HEK293 (cell line): Measurements from ENCODE around the gene SLC5A12.

ENCODE experiments used
- CTCF ChIA-PET: fragments of 350-600 bp; formaldehyde crosslinking; extraction: SDS; loops from one replicate; lab custom pipeline; 2021; ENCODE audit warnings: antibody characterized with exemption; lab: Yijun Ruan, JAX
- POLR2A ChIA-PET: fragments of 300-600 bp; formaldehyde crosslinking; extraction: SDS; loops from one replicate; lab custom pipeline; 2020; ENCODE audit warnings: antibody characterized with exemption, inconsistent platforms; lab: Yijun Ruan, JAX
- H3K27ac ChIP-seq: fragments of 200-500 bp; sonication (Bioruptor generic); 2 replicates; pipeline ENCODE4 v1.5.1; 2014; ENCODE audit warnings: low read depth, low read length, control low read depth, inconsistent platforms; ENCODE audit errors: extremely low read depth
- H3K36me3 ChIP-seq, 2 experiments: fragments of 200-500 bp in 1 of 2; sonication (Bioruptor generic) in 1 of 2; 1 replicate in 1 of 2; 2 replicates in 1 of 2; pipeline ENCODE4 v1.5.1; 2014 to 2017; ENCODE audit warnings: inconsistent platforms in 2 of 2, low read length in 2 of 2; ENCODE audit not compliant: control insufficient read depth in 2 of 2, insufficient read depth in 1 of 2
- H3K4me1 ChIP-seq: fragments of 200-500 bp; sonication (Bioruptor generic); 2 replicates; pipeline ENCODE4 v1.5.1; 2014; ENCODE audit warnings: mild to moderate bottlenecking, low read length, inconsistent platforms; ENCODE audit not compliant: control insufficient read depth, insufficient read depth
- H3K4me3 ChIP-seq: 2 replicates; pipeline ENCODE4 v1.5.1; 2011; ENCODE audit warnings: low read depth, mild to moderate bottlenecking, control low read depth, low read length, moderate library complexity
- H3K9me3 ChIP-seq: fragments of 200-500 bp; sonication (Bioruptor generic); 2 replicates; pipeline ENCODE4 v1.5.1; 2014; ENCODE audit warnings: low read depth, low read length, inconsistent platforms; ENCODE audit not compliant: control insufficient read depth, insufficient read depth
- GLI2 ChIP-seq: fragments of 450-650 bp; formaldehyde crosslinking; IDR thresholded peaks from 2 replicates; pipeline ENCODE4; 2017; ENCODE audit warnings: missing biosample characterization, missing genetic modification characterization, low read depth, borderline replicate concordance
- HOXD13 ChIP-seq: sonication (generic); formaldehyde crosslinking; IDR thresholded peaks from 2 replicates; pipeline ENCODE4 v1.8.0; 2022; ENCODE audit warnings: missing genetic modification reagents, borderline replicate concordance
- INSM2 ChIP-seq: fragments of 450-650 bp; formaldehyde crosslinking; IDR thresholded peaks from 2 replicates; pipeline ENCODE4 v1.5.1; 2016; ENCODE audit warnings: missing biosample characterization, missing genetic modification characterization
- KLF8 ChIP-seq: fragments of 450-650 bp; formaldehyde crosslinking; IDR thresholded peaks from 2 replicates; pipeline ENCODE4 v1.5.1; 2016; ENCODE audit warnings: missing biosample characterization, missing genetic modification characterization
- OSR2 ChIP-seq: fragments of 450-650 bp; formaldehyde crosslinking; IDR thresholded peaks from 2 replicates; pipeline ENCODE4 v1.5.1; 2016; ENCODE audit warnings: missing biosample characterization, missing genetic modification characterization
- RBAK ChIP-seq: fragments of 450-650 bp; formaldehyde crosslinking; IDR thresholded peaks from 2 replicates; pipeline ENCODE4 v1.5.1; 2016; ENCODE audit warnings: missing biosample characterization, missing genetic modification characterization
- ZNF184 ChIP-seq: fragments of 450-650 bp; IDR thresholded peaks from 2 replicates; pipeline ENCODE4 v1.5.1; 2018; ENCODE audit warnings: missing biosample characterization, mild to moderate bottlenecking, missing genetic modification characterization
- ZNF23 ChIP-seq: fragments of 450-650 bp; formaldehyde crosslinking; IDR thresholded peaks from 2 replicates; pipeline ENCODE4 v1.5.1; 2016; ENCODE audit warnings: missing biosample characterization, missing genetic modification characterization, borderline replicate concordance
- ZNF350 ChIP-seq: fragments of 450-650 bp; formaldehyde crosslinking; IDR thresholded peaks from 2 replicates; pipeline ENCODE4 v1.5.0; 2017; ENCODE audit warnings: missing biosample characterization, mild to moderate bottlenecking, missing genetic modification characterization
- ZNF354C ChIP-seq: fragments of 450-650 bp; formaldehyde crosslinking; IDR thresholded peaks from 2 replicates; pipeline ENCODE4 v1.5.1; 2016; ENCODE audit warnings: missing biosample characterization, missing genetic modification characterization, low read depth, borderline replicate concordance
- ZNF391 ChIP-seq: fragments of 450-650 bp; formaldehyde crosslinking; IDR thresholded peaks from 2 replicates; pipeline ENCODE4 v1.5.1; 2016; ENCODE audit warnings: low read depth, missing biosample characterization, missing genetic modification characterization, borderline replicate concordance
- ZNF433 ChIP-seq: fragments of 450-650 bp; formaldehyde crosslinking; IDR thresholded peaks from 2 replicates; pipeline ENCODE4 v1.5.1; 2016; ENCODE audit warnings: missing biosample characterization, missing genetic modification characterization, low read depth
- ZNF518A ChIP-seq: fragments of 450-650 bp; formaldehyde crosslinking; conservative IDR thresholded peaks from 2 replicates; pipeline ENCODE4 v1.5.1; 2016; ENCODE audit warnings: low read depth, missing biosample characterization, missing genetic modification characterization
- ZNF521 ChIP-seq: fragments of 450-650 bp; formaldehyde crosslinking; IDR thresholded peaks from 2 replicates; pipeline ENCODE4 v1.5.1; 2017; ENCODE audit warnings: missing biosample characterization, mild to moderate bottlenecking, missing genetic modification characterization
- ZNF530 ChIP-seq: fragments of 450-650 bp; formaldehyde crosslinking; IDR thresholded peaks from 2 replicates; pipeline ENCODE4 v1.5.1; 2016; ENCODE audit warnings: low read depth, missing biosample characterization, missing genetic modification characterization
- ZNF555 ChIP-seq: fragments of 450-650 bp; formaldehyde crosslinking; conservative IDR thresholded peaks from 2 replicates; pipeline ENCODE4 v1.5.1; 2017; ENCODE audit warnings: missing biosample characterization, mild to moderate bottlenecking, missing genetic modification characterization, inconsistent platforms
- ZNF610 ChIP-seq: fragments of 450-650 bp; formaldehyde crosslinking; IDR thresholded peaks from 2 replicates; pipeline ENCODE4 v1.5.1; 2016; ENCODE audit warnings: missing biosample characterization, missing genetic modification characterization, borderline replicate concordance
- ZNF629 ChIP-seq: fragments of 450-650 bp; formaldehyde crosslinking; IDR thresholded peaks from 2 replicates; pipeline ENCODE4 v1.5.1; 2017; ENCODE audit warnings: missing biosample characterization, missing genetic modification characterization
- ZNF639 ChIP-seq: fragments of 450-650 bp; formaldehyde crosslinking; IDR thresholded peaks from 2 replicates; pipeline ENCODE4 v1.5.1; 2016; ENCODE audit warnings: missing biosample characterization, missing genetic modification characterization
- ZNF654 ChIP-seq: fragments of 450-650 bp; formaldehyde crosslinking; IDR thresholded peaks from 2 replicates; pipeline ENCODE4 v1.5.1; 2016; ENCODE audit warnings: low read depth, missing biosample characterization, missing genetic modification characterization
- ZXDB ChIP-seq: fragments of 450-650 bp; formaldehyde crosslinking; IDR thresholded peaks from 2 replicates; pipeline ENCODE4 v1.5.1; 2016; ENCODE audit warnings: missing biosample characterization, missing genetic modification characterization

SLC5A12 gene

GRCh38 chr11:26708736-26709456 lies 13.0 kb downstream of the SLC5A12 start (continued):
- no peak for TF ChIP-seq ZNF518A (tag by site-specific recombination)
- no peak for TF ChIP-seq ZNF433 (tag by site-specific recombination)
- TF ChIP-seq ZNF184: no peak
- TF ChIP-seq ZNF530 (tag by site-specific recombination): no peak
- no peak for TF ChIP-seq ZNF639 (tag by site-specific recombination)
- TF ChIP-seq ZNF350 (tag by site-specific recombination): no peak
- no peak for TF ChIP-seq ZNF654 (tag by site-specific recombination)
- TF ChIP-seq RBAK (tag by site-specific recombination): no peak
- no peak for TF ChIP-seq ZNF610
- TF ChIP-seq ZNF629: no peak
- TF ChIP-seq, all 188 proteins: peak for 0

GRCh38 chr11:26706181-26706580 lies 15.7 kb downstream of the SLC5A12 start:
- ChIA-PET POLR2A (no interaction called here), CTCF (interaction anchor here (0.6 kb wide), 1 partner anchor 336 kb away, joined by 3 read pairs; no protein-coding TSS in a partner anchor)
- TF ChIP-seq ZNF391 (tag by site-specific recombination) (no peak), ZNF555 (tag by site-specific recombination) (no peak), GLI2 (tag by site-specific recombination) (no peak), INSM2 (tag by site-specific recombination) (no peak), ZXDB (tag by site-specific recombination) (no peak), OSR2 (tag by site-specific recombination) (no peak), ZNF521 (no peak), ZNF23 (tag by site-specific recombination) (no peak), HOXD13 (CRISPR knock-in tag) (no peak), ZNF354C (no peak), KLF8 (tag by site-specific recombination) (no peak)

More at GRCh38 chr11:26706181-26706580, 15.7 kb downstream of the SLC5A12 start:
- no peak overlapping the region for H3K4me3 ChIP-seq
- no peaks in the 10 kb centered on the region for H3K9me3 ChIP-seq
- H3K4me1 ChIP-seq: no peaks in the 10 kb centered on the region
- H3K27ac ChIP-seq: no peak overlapping the region
- H3K36me3 ChIP-seq: no peaks in the 10 kb centered on the region
